KMS-11 (cell line): ENCODE measurements around the gene VPS25.
A peak's percentile ranks its signal among the peaks of the same experiment; 100 is the strongest.

Experiments
- H2AFZ ChIP-seq: fragments of 200-600 bp; sonication (generic); 2 replicates; pipeline ENCODE4 v1.6.1; 2016; ENCODE audit warnings: antibody characterized with exemption, mixed run types, low read depth
- H3K27ac ChIP-seq: fragments of 200-600 bp; sonication (generic); 2 replicates; pipeline ENCODE4 v1.6.1; 2016; ENCODE audit warnings: mild to moderate bottlenecking, mixed run types
- H3K27me3 ChIP-seq: fragments of 200-600 bp; sonication (generic); 2 replicates; pipeline ENCODE4 v1.6.1; 2017; ENCODE audit warnings: mild to moderate bottlenecking, low read depth, mixed run types, moderate library complexity; ENCODE audit not compliant: insufficient read depth
- H3K36me3 ChIP-seq: fragments of 200-600 bp; sonication (generic); 2 replicates; pipeline ENCODE4 v1.6.1; 2017; ENCODE audit warnings: mild to moderate bottlenecking, mixed run types; ENCODE audit not compliant: insufficient read depth
- H3K4me1 ChIP-seq: fragments of 200-600 bp; sonication (generic); 2 replicates; pipeline ENCODE4 v1.6.1; 2016; ENCODE audit warnings: mild to moderate bottlenecking, low read depth, mixed run types; ENCODE audit not compliant: poor library complexity, severe bottlenecking
- H3K4me2 ChIP-seq: fragments of 200-600 bp; sonication (generic); 2 replicates; pipeline ENCODE4 v1.7.0; 2016; ENCODE audit warnings: mild to moderate bottlenecking, mixed run types
- H3K4me3 ChIP-seq: fragments of 200-600 bp; sonication (generic); IDR thresholded peaks from 2 replicates; pipeline ENCODE4 v1.6.1; 2017; ENCODE audit warnings: low read depth, low read length, mixed read lengths; ENCODE audit not compliant: insufficient read depth
- H3K79me2 ChIP-seq: fragments of 200-600 bp; sonication (generic); 2 replicates; pipeline ENCODE4 v1.6.1; 2016; ENCODE audit warnings: low read depth, mixed run types; ENCODE audit not compliant: insufficient read depth
- H3K9ac ChIP-seq: fragments of 200-600 bp; sonication (generic); 2 replicates; pipeline ENCODE4 v1.6.1; 2016; ENCODE audit warnings: mild to moderate bottlenecking, mixed run types
- H4K20me1 ChIP-seq: fragments of 200-600 bp; sonication (generic); 2 replicates; pipeline ENCODE4 v1.6.1; 2016; ENCODE audit warnings: mild to moderate bottlenecking, mixed run types; ENCODE audit not compliant: insufficient read depth
- CTCF ChIP-seq: fragments of 200-600 bp; sonication (generic); conservative IDR thresholded peaks from 2 replicates; pipeline ENCODE4 v1.6.1; 2017; ENCODE audit warnings: low read depth, mild to moderate bottlenecking, antibody characterized with exemption, low read length, moderate library complexity, mixed read lengths

The VPS25 gene

GRCh38 chr17:42743595-42744282 lies 29.5 kb upstream of the VPS25 start:
- Histone ChIP-seq H3K4me2 (peak overlapping the region; percentile 60), H3K27me3 (no peaks in the 10 kb centered on the region; the same call in 1 of the 2 replicates), H3K36me3 (no peaks in the 10 kb centered on the region), H3K4me3 (no peak overlapping the region), H2AFZ (peak overlapping the region; percentile 90), H3K79me2 (peaks cover 36% of the 10 kb centered on the region), H3K4me1 (peaks cover 33% of the 10 kb centered on the region), H3K27ac (peak overlapping the region; percentile 71), H4K20me1 (no peaks in the 10 kb centered on the region), H3K9ac (peak overlapping the region; percentile 69; the same call in 1 of the 2 replicates)
- TF ChIP-seq CTCF = peak; percentile 34; the same call in 1 of the 2 replicates

GRCh38 chr17:42744283-42744805 lies 28.9 kb upstream of the VPS25 start:
- Histone ChIP-seq H2AFZ (peak overlapping the region; percentile 90), H3K79me2 (peaks cover 36% of the 10 kb centered on the region)
- TF ChIP-seq CTCF = no peak

GRCh38 chr17:42744806-42745617 lies 28.2 kb upstream of the VPS25 start, which contains the start of gene EZH1:
Gene EZH1, minus strand, starts transcription at chr17:42745040. Its CDS starts 16,099 bp downstream, at chr17:42728941.
- no peaks in the 10 kb centered on the region; the same call in 1 of the 2 replicates for H3K27me3 ChIP-seq
- peak within 1 kb of the TSS; percentile 90 for H2AFZ ChIP-seq
- H3K79me2 ChIP-seq = peaks cover 36% of the 10 kb centered on the region
- peak within 1 kb of the TSS; percentile 69; the same call in 1 of the 2 replicates for H3K9ac ChIP-seq
- no peaks in the 10 kb centered on the region for H3K36me3 ChIP-seq
- peak within 1 kb of the TSS; percentile 60 for H3K4me2 ChIP-seq
- peaks cover 33% of the 10 kb centered on the region for H3K4me1 ChIP-seq
- H4K20me1 ChIP-seq = no peaks in the 10 kb centered on the region
- no peak within 1 kb of the TSS for H3K4me3 ChIP-seq
- TF ChIP-seq CTCF = no peak
- peak within 1 kb of the TSS; percentile 71 for H3K27ac ChIP-seq

More at GRCh38 chr17:42744283-42744805, 28.9 kb upstream of the VPS25 start:
- Histone ChIP-seq H3K27me3 (no peaks in the 10 kb centered on the region; the same call in 1 of the 2 replicates), H3K4me3 (no peak overlapping the region), H4K20me1 (no peaks in the 10 kb centered on the region), H3K9ac (peak overlapping the region; percentile 69; the same call in 1 of the 2 replicates), H3K36me3 (no peaks in the 10 kb centered on the region), H3K4me2 (peak overlapping the region; percentile 60), H3K27ac (peak overlapping the region; percentile 71), H3K4me1 (peaks cover 33% of the 10 kb centered on the region)

- Histone ChIP-seq H3K36me3 (no peaks in the 10 kb centered on the region), H3K79me2 (peaks cover 9% of the 10 kb centered on the region), H3K4me2 (no peak overlapping the region), H3K27me3 (no peaks in the 10 kb centered on the region; the same call in 1 of the 2 replicates), H3K4me1 (peaks cover 12% of the 10 kb centered on the region), H3K4me3 (no peak overlapping the region), H3K9ac (no peak overlapping the region), H4K20me1 (no peaks in the 10 kb centered on the region), H3K27ac (no peak overlapping the region), H2AFZ (no peak overlapping the region)
- TF ChIP-seq CTCF = no peak
Observed at GRCh38 chr17:42748202-42748907, 24.9 kb upstream of the VPS25 start.
